ENCODE data around the gene LDLRAD4.

DNA sequence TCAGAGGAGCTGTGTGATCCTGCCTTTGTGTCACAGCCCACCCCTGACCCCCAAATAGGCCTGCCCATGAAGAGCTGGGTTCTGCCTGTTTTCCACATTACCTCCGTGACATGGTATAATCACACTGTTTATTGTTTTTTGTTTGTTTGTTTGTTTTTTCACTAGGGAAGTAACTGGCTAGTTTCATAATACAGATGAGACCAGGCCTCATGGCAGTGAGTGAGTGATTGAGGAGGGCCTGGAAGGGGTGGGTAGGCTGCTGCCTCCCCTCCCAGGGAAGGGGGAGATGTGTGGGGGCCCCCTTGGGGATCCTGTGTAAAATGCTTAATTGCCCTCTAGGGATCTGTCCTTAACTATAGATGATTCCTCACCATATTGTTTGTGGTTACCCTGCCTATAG, 190.5 kb downstream of the LDLRAD4 start:
- TF ChIP-seq, protein P1, sequence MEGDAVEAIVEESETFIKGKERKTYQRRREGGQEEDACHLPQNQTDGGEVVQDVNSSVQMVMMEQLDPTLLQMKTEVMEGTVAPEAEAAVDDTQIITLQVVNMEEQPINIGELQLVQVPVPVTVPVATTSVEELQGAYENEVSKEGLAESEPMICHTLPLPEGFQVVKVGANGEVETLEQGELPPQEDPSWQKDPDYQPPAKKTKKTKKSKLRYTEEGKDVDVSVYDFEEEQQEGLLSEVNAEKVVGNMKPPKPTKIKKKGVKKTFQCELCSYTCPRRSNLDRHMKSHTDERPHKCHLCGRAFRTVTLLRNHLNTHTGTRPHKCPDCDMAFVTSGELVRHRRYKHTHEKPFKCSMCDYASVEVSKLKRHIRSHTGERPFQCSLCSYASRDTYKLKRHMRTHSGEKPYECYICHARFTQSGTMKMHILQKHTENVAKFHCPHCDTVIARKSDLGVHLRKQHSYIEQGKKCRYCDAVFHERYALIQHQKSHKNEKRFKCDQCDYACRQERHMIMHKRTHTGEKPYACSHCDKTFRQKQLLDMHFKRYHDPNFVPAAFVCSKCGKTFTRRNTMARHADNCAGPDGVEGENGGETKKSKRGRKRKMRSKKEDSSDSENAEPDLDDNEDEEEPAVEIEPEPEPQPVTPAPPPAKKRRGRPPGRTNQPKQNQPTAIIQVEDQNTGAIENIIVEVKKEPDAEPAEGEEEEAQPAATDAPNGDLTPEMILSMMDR (IDR thresholded peaks at IDR 0.05), result no peak
- TF ChIP-seq POLR2A (IDR thresholded peaks at IDR 0.05) (no peak), POLR2AphosphoS5 (IDR thresholded peaks at IDR 0.05) (no peak)

Measured in stomach (tissue), 4 donors.